ENCODE data around the gene ATP8B2.
"Not testable (repeated sequence)": the region's sequence is repeated elsewhere in the genome, so short reads cannot be mapped to it uniquely, and the experiment has no call there.

Gene ATP8B2

GRCh38 chr1:154325583-154326545 lies 539 bp downstream of the ATP8B2 start:
- DNase-seq (ENCODE audit: low read depth in 4 of 4, low spot score in 1 of 4) = peak in 1 of 4 experiments; percentile 47

DNA sequence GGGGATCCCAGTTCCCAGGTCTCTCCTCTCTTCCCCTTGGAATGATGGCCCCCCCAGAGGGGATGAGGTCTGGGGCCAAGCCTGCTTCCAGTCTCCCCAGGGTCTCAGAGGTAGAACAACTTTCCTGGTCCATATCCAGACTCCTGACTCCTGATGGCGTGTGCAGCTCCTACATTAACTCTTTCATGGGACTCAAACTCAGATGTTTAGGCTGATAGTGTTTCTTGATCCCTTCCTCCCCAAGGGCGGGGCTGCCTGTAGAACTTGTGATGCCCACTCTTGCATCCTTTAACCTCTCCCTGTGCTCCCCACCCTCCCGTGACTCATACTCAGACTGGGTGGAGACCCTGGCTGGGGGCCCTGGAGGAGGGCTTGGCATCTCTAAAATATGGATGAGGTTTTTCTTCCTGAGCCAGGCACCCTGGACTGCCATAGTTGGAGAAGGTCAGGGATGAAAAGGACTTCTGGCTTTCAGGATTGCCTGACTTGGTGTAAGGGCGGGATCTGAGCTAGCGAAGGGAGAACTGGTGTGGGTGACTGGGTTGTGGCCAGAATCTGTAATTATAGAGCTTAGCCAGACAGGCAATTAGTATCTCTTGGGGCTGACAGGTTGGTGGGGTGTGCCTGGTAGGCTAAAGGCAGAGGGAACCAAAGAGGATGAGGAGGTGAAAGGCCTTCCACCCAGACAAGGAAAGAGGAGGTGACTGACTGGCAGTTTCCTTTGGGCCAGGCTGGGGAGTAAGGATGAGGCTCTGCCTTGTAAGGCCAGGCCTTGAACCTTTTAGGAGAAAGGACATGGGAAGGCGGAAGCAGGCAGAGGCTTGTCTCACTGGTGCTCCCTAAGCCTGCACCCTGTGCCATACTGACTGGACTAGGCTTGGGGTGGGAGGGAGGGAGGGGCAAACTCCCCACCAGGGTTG lies 1.5 kb downstream of the ATP8B2 start:
- no peak for DNase-seq (ENCODE audit: low read depth in 4 of 4, low spot score in 1 of 4)

GRCh38 chr1:154327466-154328317 lies 2.4 kb downstream of the ATP8B2 start:
- no peak for DNase-seq (ENCODE audit: low read depth in 4 of 4, low spot score in 1 of 4)

DNA sequence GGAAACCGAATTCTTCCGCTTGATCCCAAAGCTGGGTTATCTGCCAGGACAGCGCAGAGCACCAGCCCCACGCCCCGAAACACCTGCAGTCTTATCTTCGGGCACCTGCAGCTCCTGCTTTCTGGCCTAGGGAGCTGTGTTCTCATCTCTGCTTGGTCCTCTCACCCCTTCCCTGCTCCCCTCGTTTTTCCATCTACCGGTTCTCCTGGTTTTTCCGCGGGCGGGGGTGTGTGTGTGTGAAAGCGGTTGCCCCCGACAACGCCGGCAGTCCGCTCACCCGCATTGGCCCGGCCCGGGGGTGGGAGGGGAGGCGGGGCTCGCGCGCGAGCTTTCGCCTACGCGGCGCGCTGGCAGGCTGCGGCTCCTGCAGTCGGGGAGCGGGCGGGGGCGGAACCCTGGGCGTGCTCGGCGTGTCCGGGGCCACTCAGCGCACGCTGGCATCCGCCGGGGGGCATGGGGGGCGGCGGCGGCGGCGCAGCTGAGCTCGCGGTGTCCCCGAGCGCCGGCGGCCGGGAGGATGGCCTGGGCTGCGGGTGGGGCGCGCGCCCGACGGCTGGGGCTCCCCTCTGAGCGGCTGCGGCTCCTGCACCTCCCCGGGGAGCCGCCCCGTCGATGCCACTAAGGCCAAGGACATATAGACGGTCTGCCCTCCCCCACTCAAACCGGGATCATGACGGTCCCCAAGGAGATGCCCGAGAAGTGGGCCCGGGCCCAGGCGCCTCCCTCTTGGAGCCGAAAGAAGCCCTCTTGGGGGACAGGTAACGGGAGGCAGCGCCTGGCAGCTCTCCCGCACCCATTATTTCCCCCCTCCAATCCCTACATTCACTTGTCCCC lies 3.2 kb downstream of the ATP8B2 start:
- peak; percentile 66 to 89 (median 73) for DNase-seq (ENCODE audit: low read depth in 4 of 4, low spot score in 1 of 4)

DNA sequence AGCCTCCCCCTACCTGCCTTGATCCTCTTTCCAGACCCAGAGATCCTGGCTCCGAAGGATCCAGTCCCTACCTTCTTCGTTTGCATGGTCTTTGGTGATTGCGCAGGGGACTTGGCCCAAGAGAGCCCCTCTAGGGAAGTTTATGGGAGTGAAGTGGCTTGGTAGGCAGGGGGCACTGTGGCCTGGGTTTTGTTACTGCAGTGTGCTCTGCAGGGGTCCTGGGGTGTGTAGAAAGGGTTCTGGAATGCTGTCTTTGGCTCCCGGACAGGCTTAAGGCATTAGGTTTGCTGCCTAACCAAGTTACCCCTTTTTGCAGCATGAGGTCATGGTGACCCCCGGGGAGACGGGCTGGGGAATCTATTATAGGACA lies 3.8 kb downstream of the ATP8B2 start:
- DNase-seq (ENCODE audit: low read depth in 4 of 4, low spot score in 1 of 4) = no peak

DNA sequence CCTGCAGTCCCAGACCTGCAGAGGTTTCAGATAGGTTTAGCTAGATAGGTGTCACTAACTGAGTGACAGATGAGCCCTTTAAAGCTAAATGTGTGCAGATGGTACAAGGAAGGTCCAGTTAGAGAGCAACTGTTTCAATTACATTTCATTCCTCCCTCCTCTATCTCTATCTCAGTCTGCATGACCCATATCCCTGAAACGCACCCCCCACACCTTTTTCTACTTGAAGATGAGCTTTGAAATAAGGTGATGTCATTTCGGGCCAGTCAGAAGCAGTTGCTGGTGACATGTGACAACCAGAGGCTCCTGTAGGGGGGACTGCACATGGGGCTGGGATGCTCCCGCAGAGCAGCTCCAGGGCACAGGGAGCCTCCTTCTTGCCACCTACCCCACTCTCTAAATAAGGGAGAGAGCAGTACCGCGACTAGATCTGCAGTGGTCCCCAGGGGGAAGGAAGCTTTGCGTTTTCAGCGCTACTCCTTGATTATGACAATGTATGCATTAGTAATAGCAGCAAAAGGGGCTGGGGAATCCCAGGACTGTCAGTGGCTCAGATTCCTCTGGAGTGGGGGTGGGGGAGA lies 4.3 kb downstream of the ATP8B2 start:
- DNase-seq (ENCODE audit: low read depth in 4 of 4, low spot score in 1 of 4) = no peak

- DNase-seq (ENCODE audit: low read depth in 4 of 4, low spot score in 1 of 4) = no peak
These were observed 5.3 kb downstream of the ATP8B2 start for GRCh38 chr1:154330669-154331068.

GRCh38 chr1:154334079-154335024 lies 9.0 kb downstream of the ATP8B2 start:
- DNase-seq (ENCODE audit: low read depth in 4 of 4, low spot score in 1 of 4) = no peak

DNA sequence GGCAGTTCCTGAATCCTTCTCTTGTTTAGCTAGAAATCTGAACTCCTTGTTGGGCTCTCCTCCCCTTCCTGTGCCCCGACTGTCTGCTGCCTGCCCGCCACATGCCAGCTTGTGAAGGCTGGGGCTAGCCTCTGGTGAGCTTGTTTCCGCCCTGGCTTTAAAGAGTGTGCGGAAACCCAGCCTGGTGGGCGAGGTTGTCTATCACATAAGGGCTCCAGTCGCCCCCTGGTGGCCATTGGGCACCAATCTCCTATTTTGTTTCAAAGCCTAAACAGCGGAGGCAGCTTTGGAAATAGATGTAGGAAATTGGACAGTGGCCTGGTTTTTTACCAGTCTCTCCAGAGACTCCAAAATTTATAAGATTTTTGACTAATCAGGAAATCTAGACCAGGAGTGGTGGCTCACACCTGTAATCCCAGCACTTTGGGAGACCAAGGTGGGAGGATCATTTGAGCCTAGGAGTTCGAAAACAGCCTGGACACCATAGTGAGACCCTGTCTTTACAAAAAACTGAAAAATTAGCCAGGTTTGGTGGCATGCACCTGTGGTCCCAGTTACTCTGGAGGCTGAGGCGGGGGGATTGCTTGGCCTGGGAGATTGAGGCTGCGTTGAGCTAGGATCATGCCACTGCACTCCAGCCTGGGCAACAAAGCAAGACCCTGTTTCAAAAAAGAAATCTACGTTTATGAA lies 9.8 kb downstream of the ATP8B2 start:
- peak; percentile 80 to 91 (median 88) for DNase-seq (ENCODE audit: low read depth in 4 of 4, low spot score in 1 of 4)

DNA sequence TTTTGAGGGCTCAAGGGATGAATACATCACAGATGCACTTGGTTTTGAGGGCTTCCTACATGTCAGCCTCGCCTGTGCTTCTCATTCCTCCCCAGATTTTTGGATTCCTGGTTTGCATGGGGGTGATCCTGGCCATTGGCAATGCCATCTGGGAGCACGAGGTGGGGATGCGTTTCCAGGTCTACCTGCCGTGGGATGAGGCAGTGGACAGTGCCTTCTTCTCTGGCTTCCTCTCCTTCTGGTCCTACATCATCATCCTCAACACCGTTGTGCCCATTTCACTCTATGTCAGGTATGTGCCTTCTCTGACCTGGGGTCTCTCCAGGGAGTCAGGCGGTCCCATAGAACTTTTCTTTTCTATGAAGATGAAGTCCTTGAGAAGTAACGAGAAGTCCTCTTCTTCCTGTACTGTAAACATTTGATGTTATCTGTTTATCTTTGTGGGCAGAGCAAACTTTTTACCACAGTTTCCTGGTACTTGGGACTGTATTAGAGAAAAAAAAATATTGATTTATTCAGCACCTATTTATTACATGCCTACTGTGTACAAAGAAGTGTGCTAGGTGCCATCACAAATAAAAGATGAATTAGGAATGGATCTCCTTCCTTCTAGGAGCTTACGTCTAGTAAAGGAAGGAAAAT lies 12.0 kb downstream of the ATP8B2 start:
- no peak for DNase-seq (ENCODE audit: low read depth in 4 of 4, low spot score in 1 of 4)

GRCh38 chr1:154338875-154339274 lies 13.6 kb downstream of the ATP8B2 start:
- DNase-seq (ENCODE audit: low read depth in 4 of 4, low spot score in 1 of 4) = no peak

- not testable (repeated sequence) for DNase-seq (ENCODE audit: low read depth in 4 of 4, low spot score in 1 of 4)
These were observed 16.0 kb downstream of the ATP8B2 start for GRCh38 chr1:154341366-154341765.

GRCh38 chr1:154342132-154342531 lies 16.8 kb downstream of the ATP8B2 start:
- DNase-seq (ENCODE audit: low read depth in 4 of 4, low spot score in 1 of 4) = no peak

DNA sequence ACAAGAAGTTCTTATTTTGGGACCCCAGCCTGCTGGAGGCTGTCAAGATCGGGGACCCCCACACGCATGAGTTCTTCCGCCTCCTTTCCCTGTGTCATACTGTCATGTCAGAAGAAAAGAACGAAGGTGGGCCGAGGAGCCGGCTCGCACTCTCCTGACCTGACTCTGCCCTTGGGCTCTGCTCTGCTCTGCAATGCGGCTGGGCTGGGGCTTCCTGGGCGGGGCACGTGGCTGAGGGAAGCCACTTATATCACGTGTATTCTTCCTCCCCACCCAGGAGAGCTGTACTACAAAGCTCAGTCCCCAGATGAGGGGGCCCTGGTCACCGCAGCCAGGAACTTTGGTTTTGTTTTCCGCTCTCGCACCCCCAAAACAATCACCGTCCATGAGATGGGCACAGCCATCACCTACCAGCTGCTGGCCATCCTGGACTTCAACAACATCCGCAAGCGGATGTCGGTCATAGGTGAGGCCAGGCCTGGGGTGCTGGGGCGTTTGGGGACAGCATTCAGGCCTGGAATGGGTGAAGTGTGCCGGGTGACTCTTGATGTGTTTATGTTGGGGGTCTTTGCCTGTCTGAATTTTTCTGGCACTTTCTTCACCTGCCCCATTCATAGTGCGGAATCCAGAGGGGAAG lies 17.6 kb downstream of the ATP8B2 start:
- DNase-seq (ENCODE audit: low read depth in 4 of 4, low spot score in 1 of 4) = peak in 2 of 4 experiments; percentile 61

DNA sequence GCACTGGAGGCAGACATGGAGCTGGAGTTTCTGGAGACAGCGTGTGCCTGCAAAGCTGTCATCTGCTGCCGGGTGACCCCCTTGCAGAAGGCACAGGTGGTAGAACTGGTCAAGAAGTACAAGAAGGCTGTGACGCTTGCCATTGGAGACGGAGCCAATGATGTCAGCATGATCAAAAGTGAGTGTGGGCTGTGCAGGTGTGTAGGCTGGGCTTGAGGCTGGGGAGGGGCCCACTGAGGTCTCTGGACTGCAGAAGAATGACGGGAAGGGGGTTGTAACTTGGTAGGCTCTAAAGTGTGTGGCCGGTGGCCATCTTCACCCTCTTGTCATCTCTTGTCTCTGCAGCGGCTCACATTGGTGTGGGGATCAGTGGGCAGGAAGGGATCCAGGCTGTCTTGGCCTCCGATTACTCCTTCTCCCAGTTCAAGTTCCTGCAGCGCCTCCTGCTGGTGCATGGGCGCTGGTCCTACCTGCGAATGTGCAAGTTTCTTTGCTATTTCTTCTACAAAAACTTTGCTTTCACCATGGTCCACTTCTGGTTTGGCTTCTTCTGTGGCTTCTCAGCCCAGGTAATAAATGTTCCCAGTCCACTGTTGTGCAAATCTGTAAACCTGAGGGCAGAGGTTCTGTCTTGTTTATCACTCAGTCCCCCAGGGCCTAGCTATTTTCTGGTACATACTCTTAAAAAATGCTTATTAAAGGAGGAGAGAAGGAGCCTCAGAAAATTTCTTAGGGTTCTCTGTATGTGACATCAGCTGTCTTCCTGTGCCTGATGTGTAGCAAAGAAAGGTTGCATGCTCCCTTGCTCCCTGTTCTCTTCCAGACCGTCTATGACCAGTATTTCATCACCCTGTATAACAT lies 19.9 kb downstream of the ATP8B2 start:
- DNase-seq (ENCODE audit: low read depth in 4 of 4, low spot score in 1 of 4) = peak in 2 of 4 experiments; percentile 58 to 70
